ENCODE data around the gene SLCO4A1.

GRCh38 chr20:62642051-62642665, at the start of gene SLCO4A1:
- TF ChIP-seq CTCF (optimal IDR thresholded peaks at IDR 0.05 in 1 of 3, IDR thresholded peaks at IDR 0.05 in 1 of 3, conservative IDR thresholded peaks at IDR 0.05 in 1 of 3; ENCODE audit: extremely low read depth in 1 of 3, insufficient read depth in 2 of 3, low read length in 3 of 3) (no peak), EZH2 (IDR thresholded peaks at IDR 0.05; ENCODE audit: low read length) (no peak)
